ENCODE data around the gene EPHA8. TPM values are rescaled to one million over a fixed set of nuclear protein-coding genes. Genes with fewer than 3 reads are reported as not detected.

EPHA8 gene
- total and polyA plus RNA-seq, 4 donors = 1.8 to 17.1 (median 9.0) TPM

GRCh38 chr1:22608361-22608760 lies 45.1 kb downstream of the EPHA8 start:
- Histone ChIP-seq H3K4me3 (ENCODE audit: low read depth, low read length) (no peak overlapping the region), H3K27ac (ENCODE audit: low read depth, low read length) (no peak overlapping the region), H3K36me3 (ENCODE audit: control insufficient read depth, insufficient read depth, low read length) (no peaks in the 10 kb centered on the region), H3K4me1 (ENCODE audit: control insufficient read depth, insufficient read depth, low read length) (no peaks in the 10 kb centered on the region), H3K9me3 (ENCODE audit: control insufficient read depth, insufficient read depth, low read length) (no peaks in the 10 kb centered on the region), H3K27me3 (ENCODE audit: control insufficient read depth, insufficient read depth, low read length) (peaks cover 28% of the 10 kb centered on the region)
- 80% methylated on average over 1 of the region's 3 CpGs for WGBS (ENCODE audit: insufficient coverage)
- DNase-seq (ENCODE audit: low read depth in 4 of 6, low spot score in 6 of 6) = no peak

GRCh38 chr1:22609291-22609690 lies 46.0 kb downstream of the EPHA8 start:
- no peaks in the 10 kb centered on the region for H3K36me3 ChIP-seq (ENCODE audit: control insufficient read depth, insufficient read depth, low read length)
- no peaks in the 10 kb centered on the region for H3K9me3 ChIP-seq (ENCODE audit: control insufficient read depth, insufficient read depth, low read length)
- no peak for DNase-seq (ENCODE audit: low read depth in 4 of 6, low spot score in 6 of 6)
- 0% methylated on average over 2 of the region's 6 CpGs for WGBS (ENCODE audit: insufficient coverage)
- H3K4me3 ChIP-seq (ENCODE audit: low read depth, low read length) = no peak overlapping the region
- no peak overlapping the region for H3K27ac ChIP-seq (ENCODE audit: low read depth, low read length)
- H3K4me1 ChIP-seq (ENCODE audit: control insufficient read depth, insufficient read depth, low read length) = peaks cover 7% of the 10 kb centered on the region
- H3K27me3 ChIP-seq (ENCODE audit: control insufficient read depth, insufficient read depth, low read length) = peaks cover 28% of the 10 kb centered on the region

GRCh38 chr1:22611530-22611947 lies 48.2 kb downstream of the EPHA8 start:
- no peaks in the 10 kb centered on the region for H3K36me3 ChIP-seq (ENCODE audit: control insufficient read depth, insufficient read depth, low read length)
- H3K4me1 ChIP-seq (ENCODE audit: control insufficient read depth, insufficient read depth, low read length) = peaks cover 7% of the 10 kb centered on the region
- H3K4me3 ChIP-seq (ENCODE audit: low read depth, low read length) = no peak overlapping the region
- no peaks in the 10 kb centered on the region for H3K9me3 ChIP-seq (ENCODE audit: control insufficient read depth, insufficient read depth, low read length)
- peak; percentile 15 to 73 (median 40) for DNase-seq (ENCODE audit: low read depth in 4 of 6, low spot score in 6 of 6)
- WGBS (ENCODE audit: insufficient coverage) = 22% methylated on average over 5 of the region's 7 CpGs
- H3K27ac ChIP-seq (ENCODE audit: low read depth, low read length) = no peak overlapping the region
- peaks cover 19% of the 10 kb centered on the region for H3K27me3 ChIP-seq (ENCODE audit: control insufficient read depth, insufficient read depth, low read length)

- H3K27ac ChIP-seq (ENCODE audit: low read depth, low read length) = no peak overlapping the region
- DNase-seq (ENCODE audit: low read depth in 4 of 6, low spot score in 6 of 6) = no peak
- no peak overlapping the region for H3K4me3 ChIP-seq (ENCODE audit: low read depth, low read length)
- peaks cover 15% of the 10 kb centered on the region for H3K27me3 ChIP-seq (ENCODE audit: control insufficient read depth, insufficient read depth, low read length)
- WGBS (ENCODE audit: insufficient coverage) = 50% methylated on average over 7 of the region's 12 CpGs
- peaks cover 7% of the 10 kb centered on the region for H3K4me1 ChIP-seq (ENCODE audit: control insufficient read depth, insufficient read depth, low read length)
- H3K36me3 ChIP-seq (ENCODE audit: control insufficient read depth, insufficient read depth, low read length) = no peaks in the 10 kb centered on the region
- no peaks in the 10 kb centered on the region for H3K9me3 ChIP-seq (ENCODE audit: control insufficient read depth, insufficient read depth, low read length)
Measured at GRCh38 chr1:22612671-22613571, 49.6 kb downstream of the EPHA8 start.

GRCh38 chr1:22613572-22613918 lies 50.3 kb downstream of the EPHA8 start:
- H3K27me3 ChIP-seq (ENCODE audit: control insufficient read depth, insufficient read depth, low read length) = peaks cover 16% of the 10 kb centered on the region
- 66% methylated on average over 5 of the region's 5 CpGs for WGBS (ENCODE audit: insufficient coverage)

GRCh38 chr1:22613951-22614350 lies 50.7 kb downstream of the EPHA8 start:
- Histone ChIP-seq H3K4me1 (ENCODE audit: control insufficient read depth, insufficient read depth, low read length) (peaks cover 12% of the 10 kb centered on the region), H3K36me3 (ENCODE audit: control insufficient read depth, insufficient read depth, low read length) (no peaks in the 10 kb centered on the region), H3K27ac (ENCODE audit: low read depth, low read length) (no peak overlapping the region), H3K4me3 (ENCODE audit: low read depth, low read length) (no peak overlapping the region), H3K27me3 (ENCODE audit: control insufficient read depth, insufficient read depth, low read length) (peaks cover 16% of the 10 kb centered on the region), H3K9me3 (ENCODE audit: control insufficient read depth, insufficient read depth, low read length) (no peaks in the 10 kb centered on the region)
- DNase-seq (ENCODE audit: low read depth in 4 of 6, low spot score in 6 of 6) = no peak
- WGBS (ENCODE audit: insufficient coverage) = 50% methylated on average over 12 of the region's 12 CpGs

More at GRCh38 chr1:22613572-22613918, 50.3 kb downstream of the EPHA8 start:
- Histone ChIP-seq H3K27ac (ENCODE audit: low read depth, low read length) (no peak overlapping the region), H3K4me3 (ENCODE audit: low read depth, low read length) (no peak overlapping the region), H3K36me3 (ENCODE audit: control insufficient read depth, insufficient read depth, low read length) (no peaks in the 10 kb centered on the region), H3K4me1 (ENCODE audit: control insufficient read depth, insufficient read depth, low read length) (peaks cover 12% of the 10 kb centered on the region), H3K9me3 (ENCODE audit: control insufficient read depth, insufficient read depth, low read length) (no peaks in the 10 kb centered on the region)
- DNase-seq (ENCODE audit: low read depth in 4 of 6, low spot score in 6 of 6) = no peak

GRCh38 chr1:22615886-22616285 lies 52.6 kb downstream of the EPHA8 start:
- Histone ChIP-seq H3K4me1 (ENCODE audit: control insufficient read depth, insufficient read depth, low read length) (peaks cover 12% of the 10 kb centered on the region), H3K36me3 (ENCODE audit: control insufficient read depth, insufficient read depth, low read length) (no peaks in the 10 kb centered on the region), H3K9me3 (ENCODE audit: control insufficient read depth, insufficient read depth, low read length) (no peaks in the 10 kb centered on the region), H3K27ac (ENCODE audit: low read depth, low read length) (no peak overlapping the region), H3K27me3 (ENCODE audit: control insufficient read depth, insufficient read depth, low read length) (peaks cover 18% of the 10 kb centered on the region), H3K4me3 (ENCODE audit: low read depth, low read length) (no peak overlapping the region)
- no peak for DNase-seq (ENCODE audit: low read depth in 4 of 6, low spot score in 6 of 6)
- WGBS (ENCODE audit: insufficient coverage) = 100% methylated on average over 1 of the region's 2 CpGs

GRCh38 chr1:22616571-22616970 lies 53.3 kb downstream of the EPHA8 start:
- no peak overlapping the region for H3K4me3 ChIP-seq (ENCODE audit: low read depth, low read length)
- H3K27ac ChIP-seq (ENCODE audit: low read depth, low read length) = no peak overlapping the region
- H3K36me3 ChIP-seq (ENCODE audit: control insufficient read depth, insufficient read depth, low read length) = no peaks in the 10 kb centered on the region
- 66% methylated on average over 11 of the region's 11 CpGs for WGBS (ENCODE audit: insufficient coverage)
- H3K4me1 ChIP-seq (ENCODE audit: control insufficient read depth, insufficient read depth, low read length) = peaks cover 12% of the 10 kb centered on the region
- no peak for DNase-seq (ENCODE audit: low read depth in 4 of 6, low spot score in 6 of 6)
- no peaks in the 10 kb centered on the region for H3K9me3 ChIP-seq (ENCODE audit: control insufficient read depth, insufficient read depth, low read length)
- peaks cover 18% of the 10 kb centered on the region for H3K27me3 ChIP-seq (ENCODE audit: control insufficient read depth, insufficient read depth, low read length)

- DNase-seq (ENCODE audit: low read depth in 4 of 6, low spot score in 6 of 6) = no peak
- peaks cover 22% of the 10 kb centered on the region for H3K27me3 ChIP-seq (ENCODE audit: control insufficient read depth, insufficient read depth, low read length)
- H3K9me3 ChIP-seq (ENCODE audit: control insufficient read depth, insufficient read depth, low read length) = no peaks in the 10 kb centered on the region
- 10% methylated on average over 16 of the region's 16 CpGs for WGBS (ENCODE audit: insufficient coverage)
- no peak overlapping the region for H3K4me3 ChIP-seq (ENCODE audit: low read depth, low read length)
- no peak overlapping the region for H3K27ac ChIP-seq (ENCODE audit: low read depth, low read length)
- peaks cover 12% of the 10 kb centered on the region for H3K4me1 ChIP-seq (ENCODE audit: control insufficient read depth, insufficient read depth, low read length)
- no peaks in the 10 kb centered on the region for H3K36me3 ChIP-seq (ENCODE audit: control insufficient read depth, insufficient read depth, low read length)
Measured at GRCh38 chr1:22618056-22618455, 54.8 kb downstream of the EPHA8 start.

- no peaks in the 10 kb centered on the region for H3K36me3 ChIP-seq (ENCODE audit: control insufficient read depth, insufficient read depth, low read length)
- WGBS (ENCODE audit: insufficient coverage) = 91% methylated on average over 4 of the region's 7 CpGs
- H3K4me1 ChIP-seq (ENCODE audit: control insufficient read depth, insufficient read depth, low read length) = peaks cover 6% of the 10 kb centered on the region
- H3K27me3 ChIP-seq (ENCODE audit: control insufficient read depth, insufficient read depth, low read length) = peaks cover 22% of the 10 kb centered on the region
- H3K27ac ChIP-seq (ENCODE audit: low read depth, low read length) = no peak overlapping the region
- no peak overlapping the region for H3K4me3 ChIP-seq (ENCODE audit: low read depth, low read length)
- DNase-seq (ENCODE audit: low read depth in 4 of 6, low spot score in 6 of 6) = no peak
- H3K9me3 ChIP-seq (ENCODE audit: control insufficient read depth, insufficient read depth, low read length) = no peaks in the 10 kb centered on the region
Measured at GRCh38 chr1:22619252-22619651, 56.0 kb downstream of the EPHA8 start.
